Gastroesophageal sphincter (tissue), 4 donors: ENCODE data around the gene NRARP. TPM values are rescaled to one million over a fixed set of nuclear protein-coding genes. Genes with fewer than 3 reads are reported as not detected.
"Not testable (repeated sequence)": the region's sequence is repeated elsewhere in the genome, so short reads cannot be mapped to it uniquely, and the experiment has no call there.

Experiments
- ATAC-seq: fragments of 150-250 bp; one replicate; pipeline ENCODE4 v1.9.1; 2016; ENCODE audit warnings: mild to moderate bottlenecking, moderate library complexity
- H3K27ac ChIP-seq, 4 donors: fragments of 200-600 bp; sonication (generic) in 3 of 4; 1 replicate in 3 of 4; 2 replicates in 1 of 4; pipeline ENCODE4 v1.5.1; 2016 to 2019
- H3K27me3 ChIP-seq: fragments of 200-600 bp; sonication (generic); one replicate; pipeline ENCODE4 v1.5.1; 2019
- H3K36me3 ChIP-seq, 2 donors: fragments of 200-600 bp; sonication (generic); one replicate each; pipeline ENCODE4 v1.5.1; 2019; ENCODE audit warnings: control low read depth in 1 of 2
- H3K4me1 ChIP-seq, 3 donors: fragments of 200-600 bp; sonication (generic); 1 replicate in 2 of 3; 2 replicates in 1 of 3; pipeline ENCODE4 v1.5.1; 2016 to 2019; ENCODE audit warnings: control low read depth in 2 of 3
- H3K4me3 ChIP-seq, 2 donors: fragments of 200-600 bp; sonication (generic); one replicate each; pipeline ENCODE4 v1.5.1; 2019; ENCODE audit warnings: mild to moderate bottlenecking in 1 of 2, moderate library complexity in 1 of 2
- H3K9me3 ChIP-seq, 3 donors: fragments of 200-600 bp; sonication (generic); one replicate each; pipeline ENCODE4 v1.5.1; 2017 to 2019; ENCODE audit warnings: control low read depth in 2 of 3
- EP300 ChIP-seq: sonication (generic); formaldehyde crosslinking; IDR thresholded peaks from one replicate; pipeline ENCODE4 v1.6.1; 2017; ENCODE audit warnings: antibody characterized with exemption, mild to moderate bottlenecking
- POLR2A ChIP-seq, 2 donors: fragments of 450-650 bp; IDR thresholded peaks; one replicate each; pipeline ENCODE4 v1.6.1; 2017; ENCODE audit warnings: antibody characterized with exemption in 2 of 2, mild to moderate bottlenecking in 2 of 2, moderate library complexity in 1 of 2
- POLR2AphosphoS5 ChIP-seq: sonication (generic); formaldehyde crosslinking; IDR thresholded peaks from one replicate; pipeline ENCODE4 v1.6.1; 2017; ENCODE audit warnings: antibody characterized with exemption
- WGBS, 2 donors: methylation state at CpG; one replicate each; pipeline ENCODE4 v1.1.5; 2018; ENCODE audit warnings: low coverage in 1 of 2; 5-methylcytosine and 5-hydroxymethylcytosine counted together
- total RNA-seq, 4 donors: library from RNA; depleted of rRNA; stranded (reverse); fragments of >200 nt; gene quantifications; one replicate each; pipeline ENCODE4 v1.1.0, GENCODE V29; 2016
- TF ChIP-seq, protein P1 (sequence below), 4 experiments: fragments of 200-600 bp in 2 of 4; fragments of 450-650 bp in 2 of 4; sonication (generic) in 1 of 4; IDR thresholded peaks; one replicate each; pipeline ENCODE4 v1.5.1; 2017 to 2019; ENCODE audit warnings: antibody characterized with exemption in 4 of 4, mild to moderate bottlenecking in 2 of 4, moderate library complexity in 2 of 4

Gene NRARP
- total RNA-seq, 4 donors from 2014 or later: 3.8 to 11.3 (median 4.3) TPM

DNA sequence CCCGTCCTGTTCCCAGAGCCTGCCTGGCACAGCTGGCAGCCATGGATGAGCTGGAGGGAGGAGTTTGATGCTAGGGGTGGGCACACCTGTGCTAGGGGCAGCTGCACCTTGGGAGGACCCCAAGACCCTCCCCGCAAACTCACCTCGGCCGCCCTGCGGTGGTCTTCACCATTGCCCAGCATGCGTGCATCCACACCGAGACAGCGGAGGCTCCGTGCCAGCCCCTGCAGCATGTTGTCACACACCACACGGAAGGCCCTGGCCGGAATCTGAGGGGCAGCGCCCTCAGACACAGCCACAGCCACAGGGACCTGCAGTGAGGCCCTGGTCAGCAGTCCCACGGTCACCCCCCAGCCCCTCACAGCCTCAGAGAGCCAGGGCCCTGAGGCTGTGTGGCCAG, 45.9 kb upstream of the NRARP start:
- Histone ChIP-seq H3K4me3 (no peak overlapping the region), H3K27me3 (no peaks in the 10 kb centered on the region), H3K27ac (no peak overlapping the region), H3K9me3 (peaks cover 0 to 14% (median 0%) of the 10 kb centered on the region in 3 donors), H3K36me3 (peaks cover 0 to 56% of the 10 kb centered on the region in 2 donors), H3K4me1 (no peaks in the 10 kb centered on the region)
- no CpG with 5 or more reads among the region's 13 CpGs for WGBS, 2 donors
- no peak for TF ChIP-seq POLR2AphosphoS5
- ATAC-seq: no peak

DNA sequence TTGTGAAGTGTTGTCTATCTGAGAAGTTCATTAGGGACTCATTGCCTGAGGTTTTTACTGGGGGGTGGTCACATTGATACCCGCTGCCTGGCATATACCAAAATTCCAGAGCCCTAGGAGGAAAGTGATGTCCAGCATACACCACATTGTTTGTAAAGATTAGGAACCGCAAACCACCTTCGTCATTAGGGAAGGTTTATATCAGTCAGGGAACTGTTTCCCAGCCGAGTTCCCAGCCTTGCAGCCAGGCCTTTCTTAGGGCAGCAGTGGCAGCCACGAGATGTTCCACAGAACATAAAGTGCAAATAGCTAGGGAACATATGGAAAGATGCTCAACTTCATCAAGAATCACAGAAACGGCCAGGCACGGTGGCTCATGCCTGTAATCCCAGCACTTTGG, 40.4 kb upstream of the NRARP start:
- no peaks in the 10 kb centered on the region for H3K4me1 ChIP-seq
- TF ChIP-seq, protein P1, sequence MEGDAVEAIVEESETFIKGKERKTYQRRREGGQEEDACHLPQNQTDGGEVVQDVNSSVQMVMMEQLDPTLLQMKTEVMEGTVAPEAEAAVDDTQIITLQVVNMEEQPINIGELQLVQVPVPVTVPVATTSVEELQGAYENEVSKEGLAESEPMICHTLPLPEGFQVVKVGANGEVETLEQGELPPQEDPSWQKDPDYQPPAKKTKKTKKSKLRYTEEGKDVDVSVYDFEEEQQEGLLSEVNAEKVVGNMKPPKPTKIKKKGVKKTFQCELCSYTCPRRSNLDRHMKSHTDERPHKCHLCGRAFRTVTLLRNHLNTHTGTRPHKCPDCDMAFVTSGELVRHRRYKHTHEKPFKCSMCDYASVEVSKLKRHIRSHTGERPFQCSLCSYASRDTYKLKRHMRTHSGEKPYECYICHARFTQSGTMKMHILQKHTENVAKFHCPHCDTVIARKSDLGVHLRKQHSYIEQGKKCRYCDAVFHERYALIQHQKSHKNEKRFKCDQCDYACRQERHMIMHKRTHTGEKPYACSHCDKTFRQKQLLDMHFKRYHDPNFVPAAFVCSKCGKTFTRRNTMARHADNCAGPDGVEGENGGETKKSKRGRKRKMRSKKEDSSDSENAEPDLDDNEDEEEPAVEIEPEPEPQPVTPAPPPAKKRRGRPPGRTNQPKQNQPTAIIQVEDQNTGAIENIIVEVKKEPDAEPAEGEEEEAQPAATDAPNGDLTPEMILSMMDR (IDR thresholded peaks at IDR 0.05): no peak
- TF ChIP-seq EP300 (no peak), POLR2AphosphoS5 (no peak), POLR2A (IDR thresholded peaks at IDR 0.05) (no peak)
- no peak overlapping the region for H3K27ac ChIP-seq
- H3K9me3 ChIP-seq: peaks cover 0 to 25% (median 0%) of the 10 kb centered on the region in 3 donors
- peaks cover 0 to 35% of the 10 kb centered on the region in 2 donors for H3K36me3 ChIP-seq
- ATAC-seq: no peak
- 0 to 80% methylated on average over 1 to 6 of the region's 7 CpGs for WGBS, 2 donors
- H3K27me3 ChIP-seq: no peaks in the 10 kb centered on the region
- no peak overlapping the region for H3K4me3 ChIP-seq

DNA sequence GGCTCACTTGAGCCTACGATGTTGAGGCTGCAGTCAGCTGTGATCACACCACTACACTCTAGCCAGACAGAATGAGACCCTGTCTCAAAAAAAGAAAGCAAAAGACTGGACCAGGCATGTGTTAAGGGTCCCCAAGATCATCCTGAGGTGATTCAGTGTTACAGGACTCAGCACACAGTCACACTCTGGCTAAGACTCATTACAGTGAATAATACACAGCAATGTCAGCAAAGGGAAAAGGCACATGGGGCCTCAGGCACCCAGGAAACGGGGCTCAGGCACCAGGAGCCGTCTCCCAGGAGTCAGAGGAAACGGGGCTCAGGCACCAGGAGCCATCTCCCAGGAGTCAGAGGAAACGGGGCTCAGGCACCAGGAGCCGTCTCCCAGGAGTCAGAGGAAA, 39.2 kb upstream of the NRARP start:
- Histone ChIP-seq H3K27ac (no peak overlapping the region), H3K4me1 (no peaks in the 10 kb centered on the region), H3K4me3 (no peak overlapping the region), H3K36me3 (peaks cover 0 to 29% of the 10 kb centered on the region in 2 donors), H3K9me3 (peaks cover 0 to 27% (median 0%) of the 10 kb centered on the region in 3 donors), H3K27me3 (no peaks in the 10 kb centered on the region)
- WGBS, 2 donors: 89% methylated on average over 4 of the region's 6 CpGs; no CpG with 5 or more reads in 1 of the 2 donors
- ATAC-seq: no peak
- TF ChIP-seq, protein P1 (IDR thresholded peaks at IDR 0.05): no peak
- no peak for TF ChIP-seq POLR2AphosphoS5
- TF ChIP-seq EP300: no peak
- no peak for TF ChIP-seq POLR2A (IDR thresholded peaks at IDR 0.05)

DNA sequence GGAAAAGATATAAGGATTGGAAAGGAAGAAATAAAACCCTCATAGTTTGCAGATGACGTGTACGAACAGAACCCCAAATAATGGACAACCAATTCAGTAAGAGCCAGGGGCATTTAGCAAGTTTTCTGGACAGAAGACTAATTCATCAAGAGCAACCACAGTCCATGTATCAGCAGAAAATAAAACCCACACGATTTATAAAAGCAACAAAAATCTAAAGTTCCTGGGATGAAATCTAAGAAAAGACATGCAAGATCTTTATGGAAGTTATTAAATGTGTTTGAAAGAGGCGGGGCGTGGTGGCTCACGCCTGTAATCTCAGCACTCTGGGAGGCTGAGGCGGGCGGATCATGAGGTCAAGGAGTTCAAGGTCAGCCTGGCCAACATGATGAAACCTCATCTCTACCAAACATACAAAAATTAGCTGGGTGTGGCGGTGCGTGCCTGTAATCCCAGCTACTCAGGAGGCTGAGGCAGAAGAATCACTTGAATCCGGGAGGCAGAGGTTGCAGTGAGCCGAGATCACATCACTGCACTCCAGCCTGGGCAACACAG, 37.9 kb upstream of the NRARP start:
- Histone ChIP-seq H3K36me3 (peaks cover 0 to 37% of the 10 kb centered on the region in 2 donors), H3K9me3 (peaks cover 0 to 29% (median 0%) of the 10 kb centered on the region in 3 donors)
- H3K27me3 ChIP-seq, H3K4me3 ChIP-seq, H3K4me1 ChIP-seq, ATAC-seq, H3K27ac ChIP-seq: not testable (repeated sequence)
- 81 to 88% methylated on average over 5 to 12 of the region's 12 CpGs for WGBS, 2 donors

DNA sequence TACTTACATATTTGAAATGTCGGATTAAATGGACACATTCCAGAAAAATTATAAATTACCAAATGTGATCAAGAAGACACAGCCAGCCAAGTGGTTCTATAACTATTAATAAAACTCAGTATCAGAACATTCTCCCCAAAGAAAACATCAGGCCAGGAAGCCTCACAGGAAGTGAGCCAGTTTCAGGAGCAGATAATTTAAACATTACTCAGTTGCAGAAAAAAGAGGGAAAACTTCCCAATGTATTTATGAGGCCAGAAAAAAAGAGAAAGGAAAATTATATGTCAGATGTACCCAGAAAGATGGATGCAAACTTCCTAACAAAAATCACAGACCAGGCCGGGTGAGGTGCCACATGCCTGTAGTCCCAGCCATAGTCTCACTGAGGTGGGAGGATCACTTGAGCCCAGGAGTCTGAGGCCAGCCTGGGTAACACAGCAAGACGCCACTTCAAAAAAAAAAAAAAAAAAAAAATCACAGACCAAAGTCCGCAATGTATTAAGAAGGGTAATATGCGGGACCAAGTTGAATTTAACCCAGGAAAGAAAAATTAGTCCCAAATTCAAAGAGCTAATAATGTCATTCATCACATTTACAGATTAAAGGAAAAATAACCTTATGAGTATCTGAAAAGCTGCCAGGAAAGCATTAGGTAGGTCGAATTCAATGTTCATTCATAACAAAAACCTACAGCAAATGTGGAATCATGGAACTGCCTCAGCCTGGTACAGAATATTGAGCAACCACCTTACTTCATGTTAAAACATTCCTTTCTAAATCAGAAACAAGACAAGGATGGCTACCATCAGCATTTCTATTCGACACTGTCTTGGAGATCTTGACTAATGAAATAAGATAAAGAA, 37.2 kb upstream of the NRARP start:
- H3K27ac ChIP-seq: no peak overlapping the region
- no peaks in the 10 kb centered on the region for H3K4me1 ChIP-seq
- H3K9me3 ChIP-seq: peaks cover 0 to 29% (median 0%) of the 10 kb centered on the region in 3 donors
- no peak for TF ChIP-seq POLR2A (IDR thresholded peaks at IDR 0.05)
- TF ChIP-seq, protein P1 (IDR thresholded peaks at IDR 0.05): no peak
- no peak for TF ChIP-seq POLR2AphosphoS5
- no peak for TF ChIP-seq EP300
- no peak for ATAC-seq
- no peak overlapping the region for H3K4me3 ChIP-seq
- H3K36me3 ChIP-seq: peaks cover 0 to 32% of the 10 kb centered on the region in 2 donors
- 59 to 61% methylated on average over 6 to 7 of the region's 7 CpGs for WGBS, 2 donors
- no peaks in the 10 kb centered on the region for H3K27me3 ChIP-seq

DNA sequence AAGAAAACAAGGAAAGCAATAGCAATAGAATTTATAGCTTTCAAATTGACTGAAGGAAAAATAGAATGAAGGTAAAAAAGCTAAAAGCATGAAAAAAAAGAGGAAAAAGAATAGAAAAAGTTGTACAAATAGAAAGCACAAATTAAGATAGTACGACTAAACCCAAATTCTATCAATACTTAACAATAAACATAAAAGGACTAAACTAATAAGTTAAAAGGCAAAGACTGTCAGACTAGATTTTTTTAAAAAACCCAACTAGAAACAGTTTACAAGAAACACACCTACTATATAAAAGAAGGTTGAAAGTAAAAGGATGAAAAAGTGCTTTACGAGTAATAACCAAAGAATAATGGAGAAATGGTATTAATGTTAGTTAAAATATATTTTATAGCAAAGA, 34.7 kb upstream of the NRARP start:
- TF ChIP-seq EP300: no peak
- TF ChIP-seq, protein P1 (IDR thresholded peaks at IDR 0.05): no peak
- TF ChIP-seq POLR2A (IDR thresholded peaks at IDR 0.05): no peak
- TF ChIP-seq POLR2AphosphoS5: no peak
- H3K4me3 ChIP-seq: no peak overlapping the region
- H3K27me3 ChIP-seq: no peaks in the 10 kb centered on the region
- peaks cover 0 to 18% (median 0%) of the 10 kb centered on the region in 3 donors for H3K9me3 ChIP-seq
- no peak for ATAC-seq
- H3K4me1 ChIP-seq: no peaks in the 10 kb centered on the region
- peaks cover 0 to 23% of the 10 kb centered on the region in 2 donors for H3K36me3 ChIP-seq
- WGBS, 2 donors: 91 to 94% methylated on average over 2 of the region's 2 CpGs
- H3K27ac ChIP-seq: no peak overlapping the region
